ENCODE data around the gene TMEM236.

GRCh38 chr10:17716161-17716560, 35.8 kb upstream of the TMEM236 start:
- no peak for TF ChIP-seq POLR2AphosphoS5 (IDR thresholded peaks at IDR 0.05; ENCODE audit: low read depth, low read length)
- no peak for TF ChIP-seq REST (IDR thresholded peaks at IDR 0.05; ENCODE audit: insufficient read depth in 1 of 2, low read depth in 2 of 2, low read length in 2 of 2)

All from PFSK-1 (cell line).